H9 (cell line): Measurements from ENCODE around the gene MT1F. TPM values are rescaled to one million over a fixed set of nuclear protein-coding genes. Genes with fewer than 3 reads are reported as not detected.

Experiments
- DNase-seq: peaks from one replicate; pipeline ENCODE4 v3.0.0-alpha.2; 2017
- H2AFZ ChIP-seq: one replicate; pipeline ENCODE4 v1.6.1; 2013; ENCODE audit warnings: mild to moderate bottlenecking, low read length, control low read depth, moderate library complexity
- H2AK5ac ChIP-seq: 2 replicates; pipeline ENCODE4 v1.6.1; 2013; ENCODE audit warnings: low read length, control low read depth, mixed read lengths; ENCODE audit not compliant: insufficient read length
- H2BK120ac ChIP-seq: one replicate; pipeline ENCODE4 v1.6.1; 2013; ENCODE audit warnings: low read depth, mild to moderate bottlenecking, low read length, control low read depth, inconsistent platforms; ENCODE audit not compliant: poor library complexity, severe bottlenecking
- H2BK12ac ChIP-seq: 2 replicates; pipeline ENCODE4 v1.6.1; 2013; ENCODE audit warnings: low read length, control low read depth, mixed read lengths, low read depth; ENCODE audit not compliant: insufficient read length
- H2BK15ac ChIP-seq: 2 replicates; pipeline ENCODE4 v1.6.1; 2013; ENCODE audit warnings: low read depth, low read length, control low read depth
- H2BK20ac ChIP-seq: one replicate; pipeline ENCODE4 v1.6.1; 2013; ENCODE audit warnings: low read depth, mild to moderate bottlenecking, low read length, control low read depth, inconsistent platforms; ENCODE audit not compliant: poor library complexity, severe bottlenecking
- H2BK5ac ChIP-seq: 2 replicates; pipeline ENCODE4 v1.6.1; 2013; ENCODE audit warnings: low read length, control low read depth, mixed read lengths; ENCODE audit not compliant: insufficient read length
- H3K14ac ChIP-seq: 2 replicates; pipeline ENCODE4 v1.6.1; 2013; ENCODE audit warnings: low read length, control low read depth; ENCODE audit not compliant: insufficient read depth
- H3K18ac ChIP-seq: 2 replicates; pipeline ENCODE4 v1.6.1; 2013; ENCODE audit warnings: low read depth, mild to moderate bottlenecking, mixed read lengths, low read length, control low read depth; ENCODE audit not compliant: insufficient read length
- H3K23ac ChIP-seq: 2 replicates; pipeline ENCODE4 v1.6.1; 2013; ENCODE audit warnings: low read length, control low read depth, mixed read lengths, low read depth; ENCODE audit not compliant: insufficient read length
- H3K23me2 ChIP-seq: 2 replicates; pipeline ENCODE4 v1.6.1; 2013; ENCODE audit warnings: low read depth, mild to moderate bottlenecking, mixed read lengths, low read length, control low read depth; ENCODE audit not compliant: insufficient read length, poor library complexity, severe bottlenecking
- H3K27ac ChIP-seq: 2 replicates; pipeline ENCODE4 v1.5.1; 2013; ENCODE audit warnings: low read length, control low read depth, mixed read lengths, low read depth; ENCODE audit not compliant: insufficient read length
- H3K27me3 ChIP-seq: 2 replicates; pipeline ENCODE4 v1.6.1; 2013; ENCODE audit warnings: low read length, control low read depth, inconsistent platforms; ENCODE audit not compliant: insufficient read depth
- H3K4ac ChIP-seq: 2 replicates; pipeline ENCODE4 v1.6.1; 2013; ENCODE audit warnings: low read depth, mild to moderate bottlenecking, control low read depth, inconsistent platforms, low read length, moderate library complexity
- H3K4me1 ChIP-seq: 2 replicates; pipeline ENCODE4 v1.6.1; 2013; ENCODE audit warnings: low read length, control low read depth, inconsistent platforms; ENCODE audit not compliant: insufficient read depth
- H3K4me2 ChIP-seq: 2 replicates; pipeline ENCODE4 v1.6.1; 2013; ENCODE audit warnings: low read length, control low read depth, mixed read lengths; ENCODE audit not compliant: insufficient read length, insufficient read depth
- H3K56ac ChIP-seq: 2 replicates; pipeline ENCODE4 v1.6.1; 2013; ENCODE audit warnings: low read depth, mild to moderate bottlenecking, mixed read lengths, low read length, control low read depth; ENCODE audit not compliant: insufficient read length
- H3K79me1 ChIP-seq: 2 replicates; pipeline ENCODE4 v1.6.1; 2013; ENCODE audit warnings: low read depth, mild to moderate bottlenecking, moderate library complexity, low read length, control low read depth, inconsistent platforms; ENCODE audit not compliant: insufficient read depth, poor library complexity, severe bottlenecking
- H3K79me2 ChIP-seq: 2 replicates; pipeline ENCODE4 v1.6.1; 2013; ENCODE audit warnings: low read length, control low read depth, inconsistent platforms; ENCODE audit not compliant: insufficient read depth
- H3K9ac ChIP-seq: 2 replicates; pipeline ENCODE4 v1.6.1; 2013; ENCODE audit warnings: low read length, control low read depth, mixed read lengths; ENCODE audit not compliant: insufficient read length; ENCODE audit errors: extremely low read depth
- H3K9me3 ChIP-seq: one replicate; pipeline ENCODE4 v1.6.1; 2013; ENCODE audit warnings: low read depth, low read length, inconsistent platforms; ENCODE audit not compliant: control insufficient read depth
- H3T11ph ChIP-seq: one replicate; pipeline ENCODE4 v1.6.1; 2013; ENCODE audit warnings: mild to moderate bottlenecking, low read length, control low read depth, inconsistent platforms
- H4K20me1 ChIP-seq: one replicate; pipeline ENCODE4 v1.6.1; 2013; ENCODE audit not compliant: control insufficient read depth, insufficient read length, insufficient read depth
- H4K5ac ChIP-seq: 2 replicates; pipeline ENCODE4 v1.6.1; 2013; ENCODE audit warnings: low read depth, mild to moderate bottlenecking, mixed read lengths, low read length, control low read depth; ENCODE audit not compliant: insufficient read length
- H4K8ac ChIP-seq: replicated peaks from 2 replicates; pipeline ENCODE4 v1.6.1; 2013; ENCODE audit warnings: low read length, control low read depth, mixed read lengths, low read depth; ENCODE audit not compliant: insufficient read length
- H4K91ac ChIP-seq: 2 replicates; pipeline ENCODE4 v1.6.1; 2013; ENCODE audit warnings: low read depth, mild to moderate bottlenecking, moderate library complexity, mixed read lengths, low read length, control low read depth; ENCODE audit not compliant: insufficient read length
- H3K27ac Mint-ChIP-seq, 3 experiments: 2 replicates in 2 of 3; 3 replicates in 1 of 3; pipeline ENCODE4 v1.8.0; 2020 to 2021; ENCODE audit warnings: mixed read lengths in 3 of 3, mild to moderate bottlenecking in 1 of 3, moderate library complexity in 1 of 3
- H3K27me3 Mint-ChIP-seq: 2 replicates; pipeline ENCODE4 v1.8.0; 2021; ENCODE audit warnings: low read depth, mild to moderate bottlenecking, moderate library complexity, mixed read lengths
- H3K36me3 Mint-ChIP-seq, 3 experiments: 2 replicates in 2 of 3; 3 replicates in 1 of 3; pipeline ENCODE4 v1.8.0; 2020 to 2021; ENCODE audit warnings: low read depth in 3 of 3, mixed read lengths in 3 of 3; ENCODE audit not compliant: insufficient read depth in 1 of 3
- H3K4me1 Mint-ChIP-seq, 2 experiments: 2 replicates each; pipeline ENCODE4 v1.8.0; 2020; ENCODE audit warnings: mixed read lengths in 2 of 2
- H3K4me3 Mint-ChIP-seq, 2 experiments: 2 replicates in 1 of 2; 3 replicates in 1 of 2; pipeline ENCODE4 v1.8.0; 2020 to 2021; ENCODE audit warnings: mild to moderate bottlenecking in 2 of 2, mixed read lengths in 2 of 2, moderate library complexity in 1 of 2
- H3K9me3 Mint-ChIP-seq, 2 experiments: 2 replicates in 1 of 2; 3 replicates in 1 of 2; pipeline ENCODE4 v1.8.0; 2020; ENCODE audit warnings: mild to moderate bottlenecking in 2 of 2, mixed read lengths in 2 of 2, moderate library complexity in 1 of 2
- CTCF ChIP-seq: fragments of 200-600 bp; sonication (generic); conservative IDR thresholded peaks from 3 replicates; pipeline ENCODE4 v1.8.0; 2021; ENCODE audit warnings: antibody characterized with exemption, mild to moderate bottlenecking
- WGBS: extraction: QIAGEN DNeasy Blood & Tissue Kit; methylation state at CpG from one replicate; pipeline ENCODE4 v1.1.7; 2013; ENCODE audit warnings: missing lambda C conversion rate, low lambda C conversion rate, mixed read lengths; ENCODE audit not compliant: insufficient read length; ENCODE audit errors: extremely low coverage; 5-methylcytosine and 5-hydroxymethylcytosine counted together
- total RNA-seq: library from RNA; stranded (reverse); gene quantifications from 2 replicates; pipeline ENCODE4 v1.2.1, GENCODE V29; 2021

MT1F gene
- total RNA-seq, 1 experiment from 2014 or later, result 26.1 TPM

DNA sequence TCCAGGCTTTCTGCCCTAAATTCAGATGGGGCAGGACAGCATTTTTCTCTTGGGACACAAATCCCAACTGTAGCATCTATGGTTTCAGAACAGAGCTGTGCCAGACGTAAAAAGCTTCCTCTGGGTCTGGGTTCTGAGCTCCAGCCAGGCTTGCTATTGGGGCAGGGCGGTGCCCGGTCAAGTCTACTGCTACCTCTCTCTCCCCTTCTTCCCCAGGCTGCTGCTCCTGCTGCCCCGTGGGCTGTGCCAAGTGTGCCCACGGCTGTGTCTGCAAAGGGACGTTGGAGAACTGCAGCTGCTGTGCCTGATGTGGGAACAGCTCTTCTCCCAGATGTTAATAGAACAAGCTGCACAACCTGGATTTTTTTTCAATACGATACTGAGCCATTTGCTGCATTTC lies 24.2 kb upstream of the MT1F start:
- H3K4me3 Mint-ChIP-seq, result no peak overlapping the region
- DNase-seq, result no peak
- H3K56ac ChIP-seq, result no peak overlapping the region
- no peak overlapping the region for H3T11ph ChIP-seq
- no peak overlapping the region for H2BK12ac ChIP-seq
- peaks cover 99% of the 10 kb centered on the region for H3K27me3 ChIP-seq
- H2BK15ac ChIP-seq, result no peak overlapping the region
- no peaks in the 10 kb centered on the region for H3K4me1 ChIP-seq
- no peaks in the 10 kb centered on the region for H4K20me1 ChIP-seq
- H3K14ac ChIP-seq, result no peak overlapping the region
- no peak overlapping the region for H3K9ac ChIP-seq
- WGBS, result no CpG with 5 or more reads among the region's 7 CpGs
- no peak overlapping the region for H3K27ac ChIP-seq
- no peak overlapping the region for H4K8ac ChIP-seq
- peaks cover 100% of the 10 kb centered on the region for H3K27me3 Mint-ChIP-seq
- no peak overlapping the region for H3K4me2 ChIP-seq
- no peak overlapping the region for H4K91ac ChIP-seq
- TF ChIP-seq CTCF, result no peak
- H3K27ac Mint-ChIP-seq, result no peak overlapping the region
- H3K79me2 ChIP-seq, result no peaks in the 10 kb centered on the region
- H3K18ac ChIP-seq, result no peak overlapping the region
- H4K5ac ChIP-seq, result no peak overlapping the region
- no peaks in the 10 kb centered on the region for H3K79me1 ChIP-seq
- no peak overlapping the region for H2BK20ac ChIP-seq
- H3K23ac ChIP-seq, result no peak overlapping the region
- no peaks in the 10 kb centered on the region; a peak in 1 of 7 replicates for H3K36me3 Mint-ChIP-seq
- H3K9me3 ChIP-seq, result no peaks in the 10 kb centered on the region
- peaks cover 0 to 12% of the 10 kb centered on the region in 2 experiments; a peak in 2 of 5 replicates for H3K9me3 Mint-ChIP-seq
- peaks cover 13% of the 10 kb centered on the region for H3K23me2 ChIP-seq
- H3K4me1 Mint-ChIP-seq, result peaks cover 18 to 33% of the 10 kb centered on the region in 2 experiments
- H3K4ac ChIP-seq, result no peak overlapping the region
- no peak overlapping the region for H2AK5ac ChIP-seq
- H2AFZ ChIP-seq, result no peak overlapping the region
- H2BK120ac ChIP-seq, result no peak overlapping the region
- no peak overlapping the region for H2BK5ac ChIP-seq
